Erythroblast (primary cell): Measurements from ENCODE around the gene BRMS1.

Experiments
- GATA1 ChIP-seq: IDR thresholded peaks from 2 replicates; pipeline ENCODE4 v1.6.1; 2011; ENCODE audit warnings: low read depth, mild to moderate bottlenecking, control low read depth, low read length, moderate library complexity
- POLR2A ChIP-seq: IDR thresholded peaks from 2 replicates; pipeline ENCODE4 v1.6.1; 2011; ENCODE audit warnings: mild to moderate bottlenecking, low read length

DNA sequence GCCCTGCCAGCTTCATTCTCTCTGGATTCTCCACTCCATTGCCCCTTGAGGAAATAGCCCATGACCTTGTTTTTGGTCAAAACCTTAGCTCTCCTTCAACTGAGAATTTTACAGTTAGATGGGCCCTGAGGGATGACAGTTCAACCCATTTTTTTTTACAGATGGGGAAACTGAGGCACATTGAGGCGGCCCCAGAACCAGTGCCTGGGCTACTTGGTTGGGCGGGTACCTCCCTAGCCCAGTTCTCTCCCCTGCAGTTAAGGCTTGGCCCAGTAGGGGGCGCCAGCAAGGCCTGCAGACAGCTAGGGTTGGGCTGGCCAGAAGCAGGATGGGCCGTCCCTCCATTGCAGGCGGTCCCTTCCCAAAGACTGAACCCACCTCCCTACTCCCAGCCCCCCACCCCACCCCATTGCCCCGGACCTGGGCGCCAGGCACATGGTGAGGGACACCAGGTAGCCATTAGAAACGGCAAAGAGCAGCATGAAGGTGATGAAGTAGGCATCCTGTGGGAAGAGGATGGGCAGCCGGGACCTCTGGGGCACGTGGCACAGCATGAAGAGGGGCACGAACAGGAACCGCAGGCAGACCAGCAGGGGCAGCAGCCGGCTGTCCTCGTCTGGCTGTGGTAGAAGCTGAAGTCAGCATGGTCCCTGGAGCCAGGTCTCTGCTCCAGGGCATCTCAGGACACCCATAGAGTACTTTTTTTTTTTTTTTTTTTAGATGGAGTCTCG lies 19.1 kb upstream of the BRMS1 start:
- TF ChIP-seq POLR2A (no peak), GATA1 (no peak)
